Esophagus (tissue), 2 donors: Measurements from ENCODE around the gene CPVL. TPM values are rescaled to one million over a fixed set of nuclear protein-coding genes. Genes with fewer than 3 reads are reported as not detected.
"Not testable (repeated sequence)": the region's sequence is repeated elsewhere in the genome, so short reads cannot be mapped to it uniquely, and the experiment has no call there.

ENCODE experiments used
- H3K27ac ChIP-seq, 2 donors: one replicate each; pipeline ENCODE4 v1.5.1; 2013; ENCODE audit warnings: low read depth in 2 of 2, mild to moderate bottlenecking in 2 of 2, inconsistent platforms in 1 of 2, low read length in 1 of 2, moderate library complexity in 1 of 2
- H3K27me3 ChIP-seq, 2 donors: one replicate each; pipeline ENCODE4 v1.6.1; 2013; ENCODE audit warnings: low read length in 2 of 2, control low read depth in 1 of 2, mild to moderate bottlenecking in 1 of 2; ENCODE audit not compliant: insufficient read depth in 2 of 2, control insufficient read depth in 1 of 2
- H3K36me3 ChIP-seq, 2 donors: one replicate each; pipeline ENCODE4 v1.6.1; 2013; ENCODE audit warnings: low read length in 1 of 2; ENCODE audit not compliant: control insufficient read depth in 2 of 2, insufficient read depth in 2 of 2
- H3K4me1 ChIP-seq, 2 donors: one replicate each; pipeline ENCODE4 v1.6.1; 2013; ENCODE audit warnings: low read length in 1 of 2; ENCODE audit not compliant: control insufficient read depth in 2 of 2, insufficient read depth in 2 of 2
- H3K4me3 ChIP-seq, 2 donors: one replicate each; pipeline ENCODE4 v1.5.1; 2013; ENCODE audit warnings: low read length in 2 of 2, mild to moderate bottlenecking in 2 of 2, low read depth in 1 of 2, moderate library complexity in 1 of 2
- H3K9me3 ChIP-seq, 2 donors: one replicate each; pipeline ENCODE4 v1.6.1; 2013; ENCODE audit warnings: mild to moderate bottlenecking in 2 of 2, low read depth in 1 of 2, low read length in 1 of 2, moderate library complexity in 1 of 2; ENCODE audit not compliant: control insufficient read depth in 2 of 2, insufficient read depth in 1 of 2
- WGBS, 2 donors: extraction: QIAGEN DNeasy Blood & Tissue Kit; methylation state at CpG; one replicate each; pipeline ENCODE4 v1.1.7; 2013; 5-methylcytosine and 5-hydroxymethylcytosine counted together
- polyA plus RNA-seq, 2 donors: library from polyadenylated mRNA; stranded (reverse); fragments of 200-250 nt; gene quantifications; one replicate each; pipeline ENCODE4 v1.2.3, GENCODE V29; 2013
- donor health status: healthy with polysubstance abuse.
- donor health status: Bipolar disorder and iron deficiency.

The CPVL gene
- polyA plus RNA-seq, 2 donors, result 4.6 to 9.5 TPM

- no peaks in the 10 kb centered on the region for H3K4me1 ChIP-seq
- H3K27ac ChIP-seq, result no peak overlapping the region
- H3K4me3 ChIP-seq, result no peak overlapping the region
- H3K36me3 ChIP-seq, result no peaks in the 10 kb centered on the region
- H3K27me3 ChIP-seq, result no peaks in the 10 kb centered on the region
- 71 to 75% methylated on average over 4 of the region's 4 CpGs for WGBS, 2 donors
- no peaks in the 10 kb centered on the region for H3K9me3 ChIP-seq
Measured at GRCh38 chr7:29105191-29105590, 41.1 kb downstream of the CPVL start.

- Histone ChIP-seq H3K4me1 (no peaks in the 10 kb centered on the region), H3K4me3 (no peak overlapping the region), H3K27me3 (no peaks in the 10 kb centered on the region), H3K9me3 (no peaks in the 10 kb centered on the region), H3K27ac (no peak overlapping the region), H3K36me3 (no peaks in the 10 kb centered on the region)
- 6% methylated on average over 7 of the region's 7 CpGs for WGBS, 2 donors
Measured at GRCh38 chr7:29102558-29103151, 43.7 kb downstream of the CPVL start.

GRCh38 chr7:29100924-29101323 lies 45.4 kb downstream of the CPVL start:
- 62 to 81% methylated on average over 1 of the region's 1 CpG for WGBS, 2 donors
- Histone ChIP-seq H3K4me1 (no peaks in the 10 kb centered on the region), H3K36me3 (no peaks in the 10 kb centered on the region), H3K27ac (no peak overlapping the region), H3K4me3 (no peak overlapping the region), H3K27me3 (no peaks in the 10 kb centered on the region), H3K9me3 (no peaks in the 10 kb centered on the region)

- H3K36me3 ChIP-seq, result no peaks in the 10 kb centered on the region
- H3K27ac ChIP-seq, result no peak overlapping the region
- 78 to 89% methylated on average over 5 of the region's 5 CpGs for WGBS, 2 donors
- no peak overlapping the region for H3K4me3 ChIP-seq
- H3K27me3 ChIP-seq, result no peaks in the 10 kb centered on the region
- H3K4me1 ChIP-seq, result no peaks in the 10 kb centered on the region
- no peaks in the 10 kb centered on the region for H3K9me3 ChIP-seq
Measured at GRCh38 chr7:29099896-29100847, 46.2 kb downstream of the CPVL start.

- 92 to 98% methylated on average over 5 of the region's 5 CpGs for WGBS, 2 donors
- no peaks in the 10 kb centered on the region for H3K9me3 ChIP-seq
- H3K27ac ChIP-seq, result no peak overlapping the region
- H3K4me1 ChIP-seq, result peaks cover 0 to under 1% of the 10 kb centered on the region in 2 donors
- no peaks in the 10 kb centered on the region for H3K27me3 ChIP-seq
- H3K36me3 ChIP-seq, result no peaks in the 10 kb centered on the region
- no peak overlapping the region for H3K4me3 ChIP-seq
Measured at GRCh38 chr7:29096446-29096730, 49.9 kb downstream of the CPVL start.

GRCh38 chr7:29095631-29096445 lies 50.5 kb downstream of the CPVL start:
- Histone ChIP-seq H3K36me3 (no peaks in the 10 kb centered on the region), H3K4me3 (no peak overlapping the region), H3K27ac (no peak overlapping the region), H3K9me3 (no peaks in the 10 kb centered on the region), H3K27me3 (no peaks in the 10 kb centered on the region), H3K4me1 (peaks cover 0 to 4% of the 10 kb centered on the region in 2 donors)
- WGBS, 2 donors, result 54 to 56% methylated on average over 8 of the region's 8 CpGs

GRCh38 chr7:29093091-29093490 lies 53.2 kb downstream of the CPVL start:
- H3K4me3 ChIP-seq, H3K27me3 ChIP-seq, H3K9me3 ChIP-seq, H3K27ac ChIP-seq, H3K4me1 ChIP-seq, H3K36me3 ChIP-seq: not testable (repeated sequence)
- 96 to 98% methylated on average over 9 to 11 of the region's 11 CpGs for WGBS, 2 donors

- Histone ChIP-seq H3K36me3 (no peaks in the 10 kb centered on the region), H3K27me3 (no peaks in the 10 kb centered on the region), H3K9me3 (no peaks in the 10 kb centered on the region), H3K4me3 (peak overlapping the region in 1 of 2 donors; percentile 10), H3K4me1 (peaks cover 0 to 4% of the 10 kb centered on the region in 2 donors), H3K27ac (peak overlapping the region in 1 of 2 donors; percentile 11)
- 11 to 27% methylated on average over 4 of the region's 4 CpGs for WGBS, 2 donors
Measured at GRCh38 chr7:29091715-29092114, 54.6 kb downstream of the CPVL start.

- Histone ChIP-seq H3K4me1 (peaks cover 0 to 4% of the 10 kb centered on the region in 2 donors), H3K27ac (peak overlapping the region; percentile 11 to 77), H3K27me3 (no peaks in the 10 kb centered on the region), H3K4me3 (peak overlapping the region in 1 of 2 donors; percentile 10), H3K9me3 (no peaks in the 10 kb centered on the region), H3K36me3 (no peaks in the 10 kb centered on the region)
- 12 to 25% methylated on average over 10 of the region's 10 CpGs for WGBS, 2 donors
Measured at GRCh38 chr7:29090836-29091601, 55.3 kb downstream of the CPVL start.
